ENCODE data around the gene MS4A7.

The MS4A7 gene

GRCh38 chr11:60371386-60371785 is 6.9 kb upstream of the MS4A7 start:
- DNase-seq (ENCODE audit: low read depth): no peak

- no peak for DNase-seq (ENCODE audit: low read depth)
Observed at GRCh38 chr11:60371854-60372253, 6.5 kb upstream of the MS4A7 start.

- DNase-seq (ENCODE audit: low read depth): no peak
Observed at GRCh38 chr11:60372767-60373166, 5.6 kb upstream of the MS4A7 start.

- no peak for DNase-seq (ENCODE audit: low read depth)
Observed at GRCh38 chr11:60375316-60375715, 3.0 kb upstream of the MS4A7 start.

- no peak for DNase-seq (ENCODE audit: low read depth)
Observed at GRCh38 chr11:60376601-60377000, 1.7 kb upstream of the MS4A7 start.

- no peak for DNase-seq (ENCODE audit: low read depth)
Observed at GRCh38 chr11:60377401-60378136, 763 bp upstream of the MS4A7 start.

- DNase-seq (ENCODE audit: low read depth): no peak
Observed at GRCh38 chr11:60389279-60389910, 11.1 kb downstream of the MS4A7 start.

- no peak for DNase-seq (ENCODE audit: low read depth)
Observed at GRCh38 chr11:60390419-60390818, 12.1 kb downstream of the MS4A7 start.

GRCh38 chr11:60392361-60392760 is 14.0 kb downstream of the MS4A7 start:
- DNase-seq (ENCODE audit: low read depth): no peak

GRCh38 chr11:60393016-60393415 is 14.7 kb downstream of the MS4A7 start:
- DNase-seq (ENCODE audit: low read depth): no peak

GRCh38 chr11:60394666-60395380 is 16.5 kb downstream of the MS4A7 start:
- no peak for DNase-seq (ENCODE audit: low read depth)

- no peak for DNase-seq (ENCODE audit: low read depth)
Observed at GRCh38 chr11:60396382-60396781, 18.1 kb downstream of the MS4A7 start, which contains the start of gene MS4A14. TSS of gene MS4A14 (plus strand) at chr11:60396459. CDS start at chr11:60396579, 120 bp downstream.

- no peak for DNase-seq (ENCODE audit: low read depth)
Observed at GRCh38 chr11:60396799-60397198, 18.5 kb downstream of the MS4A7 start.

GRCh38 chr11:60420015-60420414 is 41.7 kb downstream of the MS4A7 start:
- no peak for DNase-seq (ENCODE audit: low read depth)

GRCh38 chr11:60422609-60423008 is 44.3 kb downstream of the MS4A7 start:
- DNase-seq (ENCODE audit: low read depth): no peak

- DNase-seq (ENCODE audit: low read depth): no peak
Observed at GRCh38 chr11:60428517-60428916, 50.2 kb downstream of the MS4A7 start.

- no peak for DNase-seq (ENCODE audit: low read depth)
Observed at GRCh38 chr11:60429272-60429671, 50.9 kb downstream of the MS4A7 start, which contains the start of gene MS4A5. TSS of gene MS4A5 (plus strand) at chr11:60429572. CDS start at chr11:60429675, 103 bp downstream.

- DNase-seq (ENCODE audit: low read depth): no peak
Observed at GRCh38 chr11:60431251-60431650, 52.9 kb downstream of the MS4A7 start.

- no peak for DNase-seq (ENCODE audit: low read depth)
Observed at GRCh38 chr11:60433401-60433800, 55.1 kb downstream of the MS4A7 start.

Measured in activated T-helper 9 cell treated with anti-CD3 and anti-CD28 coated beads, Interleukin-2, amount 50 U/mL, for 16 hours (primary cell).